GM19043 (cell line): ENCODE measurements around the gene HPDL.
A peak's percentile ranks its signal among the peaks of the same experiment; 100 is the strongest.
"Not testable (repeated sequence)": the region's sequence is repeated elsewhere in the genome, so short reads cannot be mapped to it uniquely, and the experiment has no call there.

Source experiments
- ATAC-seq: cut with Tn5 transposase; IDR thresholded peaks from one replicate; pipeline ENCODE4 v1.9.1; 2021; ENCODE audit warnings: low read depth; ENCODE audit not compliant: unreplicated experiment

HPDL gene

DNA sequence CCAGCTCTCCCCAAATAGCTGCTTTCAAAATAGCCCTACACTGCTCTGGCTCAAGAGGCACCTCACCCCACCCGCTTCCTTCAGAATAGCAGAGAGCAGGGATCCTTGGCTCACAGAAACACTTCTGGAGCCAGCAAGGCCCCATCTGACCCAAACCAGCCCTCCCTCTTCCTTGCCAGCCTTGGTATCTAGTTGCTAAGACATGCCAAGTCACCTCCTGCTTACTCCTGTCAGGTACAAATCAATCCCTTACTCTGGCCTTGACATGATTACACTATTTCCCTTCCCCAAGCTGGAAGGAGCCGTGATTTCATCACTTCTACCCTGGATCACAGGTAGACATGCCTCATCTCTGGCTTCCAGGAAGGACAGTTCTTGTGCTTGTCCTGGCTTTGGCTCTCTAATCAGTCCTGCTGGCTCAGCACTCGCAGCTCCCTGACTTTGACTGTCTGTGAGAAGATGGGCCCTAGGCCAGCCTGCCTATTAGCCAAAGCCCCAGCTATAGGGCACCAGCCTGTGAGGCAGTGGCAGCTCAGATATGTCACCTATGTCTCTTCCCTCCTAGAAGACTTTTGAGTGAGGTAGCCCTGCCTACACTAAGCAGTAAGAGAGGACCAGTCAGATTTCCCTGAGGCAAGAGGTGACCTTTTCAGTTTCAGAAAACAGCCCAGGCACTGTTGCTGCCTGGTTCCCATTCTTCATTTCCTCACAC is 22.4 kb downstream of the HPDL start:
- ATAC-seq = no peak

DNA sequence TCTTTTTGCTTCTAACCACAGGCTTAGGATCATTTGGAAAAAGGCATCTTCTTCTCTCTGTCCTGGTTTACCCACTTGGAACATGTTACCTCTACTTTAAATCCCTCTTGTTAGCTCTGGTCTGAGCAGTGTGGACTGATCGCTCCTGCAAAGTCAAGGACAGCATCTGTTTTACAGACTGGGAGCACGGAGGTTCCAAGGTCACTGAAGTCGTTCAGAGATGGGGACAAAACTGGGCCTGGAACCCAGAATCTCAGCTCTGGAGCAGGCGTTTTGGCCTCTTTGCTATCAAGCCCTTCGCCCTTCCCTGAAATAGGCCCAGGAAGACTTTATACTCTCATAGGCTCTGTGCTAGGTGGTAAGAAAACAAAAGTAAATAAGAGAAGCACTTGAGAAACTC is 24.8 kb downstream of the HPDL start:
- no peak for ATAC-seq

DNA sequence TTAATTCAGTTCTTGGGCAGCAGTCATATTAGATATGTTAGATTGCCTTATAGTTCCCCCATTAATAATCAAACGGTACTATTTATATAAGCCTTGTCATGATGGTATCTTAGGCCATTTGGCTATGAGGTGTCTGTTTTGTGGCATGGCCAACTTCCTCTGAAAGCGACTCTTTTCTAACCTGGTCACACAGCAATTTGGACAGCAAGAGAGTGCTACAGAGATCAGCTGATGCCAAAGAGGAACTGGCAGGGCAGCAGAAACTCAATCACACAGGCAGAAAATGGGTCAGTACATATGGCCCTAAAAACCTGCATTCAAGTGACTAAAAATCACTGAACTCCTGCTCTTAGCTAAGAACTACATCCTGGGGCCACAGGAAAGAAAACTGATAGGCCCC is 27.0 kb downstream of the HPDL start:
- no peak for ATAC-seq

DNA sequence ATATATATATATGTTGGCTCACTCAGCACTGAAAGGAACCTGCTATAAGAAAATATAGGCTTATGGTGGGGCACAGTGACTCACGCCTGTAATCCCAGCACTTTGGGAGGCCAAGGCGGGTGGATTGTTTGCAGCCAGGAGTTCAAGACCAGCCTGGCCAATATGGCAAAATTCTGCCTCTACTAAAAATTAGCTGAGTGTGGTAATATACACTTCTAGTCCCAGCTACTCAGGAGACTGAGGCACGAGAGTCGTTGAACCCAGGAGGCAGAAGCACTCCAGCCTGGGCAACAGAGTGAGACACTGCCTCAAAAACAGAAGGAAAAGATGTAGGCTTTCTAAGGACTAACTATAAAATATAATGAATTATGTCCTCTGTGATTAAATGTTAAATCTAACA is 28.1 kb downstream of the HPDL start:
- ATAC-seq = no peak

DNA sequence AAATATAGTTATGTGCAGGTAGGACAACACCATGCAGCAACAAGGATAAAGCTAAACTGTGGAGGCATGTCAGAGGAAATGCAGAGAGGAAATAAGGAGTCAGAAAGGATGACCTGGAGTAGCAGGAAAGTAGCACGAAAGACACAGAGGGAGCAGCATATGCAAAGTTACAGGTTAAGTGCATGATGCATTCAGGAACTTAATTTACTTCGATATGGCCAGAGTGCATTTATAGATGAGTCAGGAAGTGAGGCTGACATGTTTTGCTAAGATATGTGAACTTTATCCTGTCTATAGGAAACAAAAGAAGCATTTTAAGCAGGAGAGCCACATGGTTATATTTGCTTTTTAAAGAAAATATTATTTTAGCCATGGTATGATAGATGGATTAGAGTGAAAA is 29.0 kb downstream of the HPDL start:
- ATAC-seq = no peak

DNA sequence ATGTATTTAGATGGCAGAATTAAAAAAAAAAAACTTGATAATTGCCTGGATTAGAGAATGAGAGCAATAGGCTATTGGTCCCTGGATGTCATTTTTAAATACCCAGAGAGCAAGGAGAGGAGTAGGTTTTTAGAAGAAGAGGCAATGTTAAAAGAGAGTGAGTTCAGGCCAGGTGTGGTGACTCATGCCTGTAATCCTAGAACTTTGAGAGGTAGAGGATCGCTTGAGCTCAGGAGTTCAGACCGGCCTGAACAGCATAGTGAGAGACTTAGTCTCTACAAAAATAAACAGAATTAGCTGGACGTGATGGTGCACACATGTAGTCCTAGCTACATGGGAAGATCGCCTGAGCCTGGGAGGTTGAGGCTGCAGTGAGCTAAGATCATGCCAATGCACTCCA is 29.5 kb downstream of the HPDL start:
- ATAC-seq = no peak

DNA sequence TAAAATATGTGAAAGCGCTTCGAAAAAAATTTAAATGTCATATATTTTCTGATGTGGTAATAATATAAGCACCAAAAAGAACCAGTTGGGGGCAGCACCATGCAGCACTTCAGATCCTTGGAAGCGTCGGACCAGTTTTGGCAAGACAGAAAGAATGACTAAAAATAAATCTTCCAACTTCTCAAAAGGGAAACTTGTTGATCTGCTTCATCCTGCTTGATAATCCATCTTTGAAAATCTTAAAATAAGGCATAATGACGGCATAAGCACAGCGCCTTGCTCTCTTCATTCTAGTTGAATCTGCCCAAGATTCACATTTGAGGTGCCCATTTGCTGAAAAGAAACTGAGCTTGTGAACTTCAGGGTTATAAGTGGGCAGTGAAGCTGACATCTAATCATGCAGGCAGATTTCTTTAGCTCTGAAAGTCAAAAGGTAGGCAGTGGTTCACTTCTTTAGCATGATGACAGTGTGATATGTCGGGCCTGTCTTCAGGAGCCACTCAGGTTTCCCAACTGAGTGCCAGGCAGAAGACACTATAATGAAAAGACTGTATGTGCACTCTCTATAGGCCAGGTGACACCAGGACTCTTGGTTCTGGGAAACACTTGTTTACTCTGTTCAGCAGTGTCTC is 33.3 kb downstream of the HPDL start:
- no peak for ATAC-seq

DNA sequence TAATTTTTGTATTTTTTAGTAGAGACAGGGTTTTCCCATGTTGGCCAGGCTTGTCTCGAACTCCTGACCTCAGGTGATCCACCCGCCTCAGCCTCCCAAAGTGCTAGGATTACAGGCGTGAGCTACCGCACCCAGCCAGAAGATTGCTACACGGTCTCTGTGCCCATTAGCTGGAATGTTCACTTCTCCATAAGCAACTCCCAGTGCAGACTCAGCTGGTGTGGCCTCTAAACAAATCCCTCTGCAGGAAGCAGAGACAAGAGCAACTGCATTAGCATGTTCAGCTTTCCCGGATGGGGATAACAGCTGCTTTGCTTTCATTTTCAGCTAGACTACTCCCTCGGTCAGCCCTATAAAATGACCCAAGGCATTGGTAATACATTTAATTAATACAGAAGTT is 34.3 kb downstream of the HPDL start:
- ATAC-seq = not testable (repeated sequence)

DNA sequence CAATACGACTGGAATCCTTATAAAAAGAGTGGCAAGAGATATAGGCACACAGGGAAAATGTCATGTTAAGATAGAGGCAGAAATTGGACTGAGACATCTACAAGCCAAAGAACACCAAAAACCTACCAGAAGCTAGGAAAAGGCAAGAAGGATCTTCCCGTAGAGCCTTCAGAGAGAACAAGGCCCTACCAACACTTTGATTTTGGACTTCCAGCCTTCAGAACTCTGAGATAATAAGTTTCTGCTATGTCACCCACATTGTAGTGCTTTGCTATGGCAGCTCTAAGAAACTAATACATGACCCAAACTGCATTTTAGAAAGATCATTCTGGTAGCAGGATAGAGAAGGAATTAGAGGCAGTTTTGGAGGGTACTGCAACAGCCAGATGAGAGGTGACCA is 37.6 kb downstream of the HPDL start:
- ATAC-seq = no peak

DNA sequence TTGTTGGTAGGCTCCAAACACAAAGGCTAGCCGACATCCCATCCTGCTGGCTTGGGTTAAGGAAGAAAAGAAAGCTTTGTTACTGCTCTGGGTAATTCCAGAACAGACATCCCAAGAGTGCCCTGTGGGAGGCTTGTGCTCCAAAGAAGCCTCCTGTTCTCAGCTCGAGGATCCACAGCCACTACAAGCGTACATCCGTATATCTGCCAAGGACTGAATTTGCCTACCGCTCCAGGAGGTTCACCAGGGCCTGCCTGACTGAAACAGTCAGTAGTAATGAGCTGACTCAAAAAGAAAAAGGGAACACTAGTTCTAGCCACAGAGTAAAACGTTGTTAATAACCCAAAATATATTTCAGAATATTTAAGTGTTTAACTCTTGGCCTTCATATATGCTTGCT is 38.4 kb downstream of the HPDL start:
- peak; percentile 70 for ATAC-seq

DNA sequence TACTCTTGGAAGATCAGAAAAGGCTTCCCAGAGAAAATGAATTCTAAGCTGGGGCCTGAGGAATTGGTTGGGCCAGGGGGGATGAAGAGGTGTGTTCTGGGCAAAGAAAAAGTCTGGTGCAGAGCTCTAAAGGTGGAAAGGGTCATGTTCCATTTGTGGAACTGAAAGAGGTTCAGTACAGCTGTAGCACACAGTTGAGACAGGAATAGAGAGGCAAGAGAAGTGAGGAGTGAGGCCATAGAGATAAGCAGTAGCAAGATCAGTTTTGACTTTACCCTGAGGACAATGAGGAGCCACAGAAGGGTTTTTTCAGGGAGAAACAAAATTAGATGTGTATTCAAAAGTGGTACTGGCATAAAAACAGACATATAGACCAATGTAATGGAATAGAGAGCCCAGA is 43.9 kb downstream of the HPDL start:
- peak; percentile 75 for ATAC-seq

DNA sequence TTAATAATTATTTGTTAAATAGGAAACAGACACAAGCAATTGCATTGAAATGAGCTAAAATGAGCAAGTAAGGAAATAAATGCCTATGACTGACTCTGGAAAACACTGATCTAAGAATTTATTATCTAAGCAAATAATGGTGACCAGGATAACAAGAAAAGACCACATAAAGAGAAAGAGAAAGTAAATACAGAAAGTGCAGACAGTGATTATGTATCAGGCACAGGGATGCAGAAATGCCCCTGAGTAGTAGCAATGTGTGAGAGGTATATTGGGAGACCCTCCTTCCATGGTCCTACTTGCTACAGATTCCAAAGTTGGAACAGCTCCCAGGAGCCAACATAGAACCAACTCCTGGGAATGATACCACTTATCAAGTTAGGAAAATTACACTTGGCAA is 46.9 kb downstream of the HPDL start:
- no peak for ATAC-seq

DNA sequence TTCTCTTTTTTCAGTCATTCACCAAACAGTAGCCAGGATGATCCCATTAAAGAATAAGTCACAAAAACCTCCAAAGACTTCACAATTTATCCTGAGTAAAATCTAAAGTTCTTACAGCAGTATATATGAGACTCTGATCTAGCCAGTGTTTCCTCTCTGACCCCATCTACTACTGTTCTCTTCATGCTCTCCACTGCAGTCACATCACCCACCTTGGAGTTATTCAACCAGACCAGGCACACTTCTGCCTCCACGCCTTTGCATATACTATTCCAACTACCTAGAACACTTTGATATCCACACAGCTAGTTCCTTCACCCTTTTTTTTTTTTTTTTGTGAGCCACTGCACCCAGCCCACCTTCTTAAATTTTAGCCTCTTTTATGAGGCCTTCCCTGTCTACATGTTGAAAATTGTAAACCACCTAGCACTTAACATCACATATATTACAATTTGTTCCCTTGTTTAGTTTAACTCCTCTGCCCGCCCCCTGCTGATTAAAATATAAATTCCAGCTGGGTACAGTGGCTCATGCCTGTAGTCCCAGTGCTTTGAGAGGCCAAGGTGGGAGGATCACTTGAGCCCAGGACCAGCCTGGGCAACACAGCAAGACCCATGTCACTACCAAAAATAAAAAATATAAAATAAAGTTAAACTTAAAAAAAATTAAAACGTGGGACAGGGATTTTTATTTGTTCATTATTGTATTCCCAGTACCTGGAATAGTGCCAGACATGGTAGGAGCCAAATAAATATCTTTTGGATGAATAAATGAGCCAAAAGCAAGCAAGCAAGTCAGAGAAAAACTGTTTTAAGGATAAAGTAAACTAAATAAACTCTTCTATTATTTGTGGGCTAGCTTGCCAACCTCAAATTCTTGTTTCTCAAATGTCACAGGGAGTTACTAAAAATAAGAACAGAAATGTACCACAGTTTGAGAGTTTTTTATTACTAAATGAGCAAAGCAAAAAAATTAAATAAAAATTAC is 48.7 kb downstream of the HPDL start:
- ATAC-seq = no peak

DNA sequence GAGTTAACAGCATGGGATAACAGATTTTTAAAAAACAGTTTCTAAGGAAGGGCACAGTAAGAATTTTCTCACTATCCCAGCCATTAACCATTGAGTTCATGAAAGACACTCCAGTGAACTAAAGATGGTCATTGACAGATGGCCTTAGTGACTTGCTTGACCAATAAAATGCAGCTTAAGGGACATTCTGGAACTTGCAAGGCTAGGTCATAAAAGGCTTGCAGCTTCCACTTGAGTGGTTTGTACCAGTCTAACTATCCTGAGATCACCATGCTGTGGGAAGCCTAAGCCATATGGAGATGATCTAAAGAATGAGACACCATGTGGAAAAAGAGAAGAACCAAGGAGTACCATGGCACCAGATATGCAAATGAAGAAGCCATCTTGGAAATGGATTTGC is 51.5 kb downstream of the HPDL start:
- ATAC-seq = no peak
